K562 (cell line): ENCODE results near the gene CFAP20. TPM values are rescaled to one million over a fixed set of nuclear protein-coding genes. Genes with fewer than 3 reads are reported as not detected.

ENCODE experiments used
- ATAC-seq: fragments of 200-7000 bp; cut with Tn5 transposase; 3 replicates; pipeline ENCODE4 v1.9.1; 2020; ENCODE audit warnings: moderate library complexity
- BruUV-seq: library from RNA; stranded (reverse); fragments of 400-500 nt; replicated peaks from 2 replicates; lab custom pipeline; 2021; lab: Mats Ljungman, UMichigan
- CTCF ChIA-PET: fragments of 300-600 bp; formaldehyde crosslinking; extraction: SDS; loops from one replicate; lab custom pipeline; 2021; ENCODE audit warnings: low intra/inter-chr PET ratio; lab: Yijun Ruan, JAX
- POLR2A ChIA-PET: fragments of 300-600, 350-650 bp; sonication (Branson Sonifier 250); formaldehyde crosslinking; extraction: SDS; loops from one replicate; lab custom pipeline; 2021; ENCODE audit warnings: antibody characterized with exemption, inconsistent platforms; lab: Yijun Ruan, JAX
- DNase-seq, 4 experiments: peaks; one replicate each; pipeline versions ENCODE4 v3.0.0 to v3.0.0-alpha.2; 2011 to 2018; ENCODE audit warnings: low spot score in 3 of 4, mixed read lengths in 3 of 4; ENCODE audit errors: extremely low read depth in 1 of 4
- FAIRE-seq: peaks from 2 replicates; lab custom pipeline; 2011; peaks lifted over from hg19 to GRCh38; lab: Jason Lieb, UNC
- H2AFZ ChIP-seq: 2 replicates; pipeline ENCODE4 v1.6.0; 2011; ENCODE audit warnings: low read depth, low read length, control low read depth, inconsistent platforms
- H3K27ac ChIP-seq: fragments of 200-600 bp; 3 replicates; pipeline ENCODE4 v1.8.0; 2011; ENCODE audit warnings: low read depth, mild to moderate bottlenecking, control low read depth, inconsistent platforms, low read length, moderate library complexity, mixed read lengths; ENCODE audit errors: extremely low read depth
- H3K27me3 ChIP-seq, 2 experiments: fragments of 300-600 bp in 1 of 2; 2 replicates in 1 of 2; 3 replicates in 1 of 2; pipeline versions ENCODE4 v1.6.0 to v1.8.0; 2011; ENCODE audit warnings: inconsistent platforms in 2 of 2, low read length in 2 of 2, mild to moderate bottlenecking in 1 of 2, mixed read lengths in 1 of 2, moderate library complexity in 1 of 2; ENCODE audit not compliant: control insufficient read depth in 2 of 2, insufficient read depth in 2 of 2
- H3K36me3 ChIP-seq: fragments of 300-600 bp; 3 replicates; pipeline ENCODE4 v1.8.0; 2011; ENCODE audit warnings: mild to moderate bottlenecking, low read length, inconsistent platforms; ENCODE audit not compliant: control insufficient read depth, insufficient read depth
- H3K4me1 ChIP-seq, 2 experiments: fragments of 200-600 bp in 1 of 2; replicated peaks in 1 of 2; 2 replicates in 1 of 2; 3 replicates in 1 of 2; pipeline versions ENCODE4 v1.5.1 to v1.8.0; 2011; ENCODE audit warnings: inconsistent platforms in 2 of 2, low read length in 2 of 2, mild to moderate bottlenecking in 1 of 2, mixed read lengths in 1 of 2, moderate library complexity in 1 of 2; ENCODE audit not compliant: control insufficient read depth in 2 of 2, insufficient read depth in 2 of 2
- H3K4me2 ChIP-seq: 2 replicates; pipeline ENCODE4 v1.6.1; 2011; ENCODE audit warnings: low read length, control low read depth, inconsistent platforms, mixed read lengths; ENCODE audit not compliant: insufficient read depth
- H3K4me3 ChIP-seq: fragments of 200-600 bp; sonication (generic), shearing (Covaris generic); 2 replicates; pipeline ENCODE4 v1.5.1; 2016; ENCODE audit warnings: control low read depth, inconsistent platforms
- H3K79me2 ChIP-seq: fragments of 200-600 bp; 3 replicates; pipeline ENCODE4 v1.8.0; 2011; ENCODE audit warnings: low read length, inconsistent platforms; ENCODE audit not compliant: control insufficient read depth, insufficient read depth
- H3K9ac ChIP-seq, 2 experiments: 2 replicates each; pipeline versions ENCODE4 v1.6.0 to v1.6.1; 2011; ENCODE audit warnings: low read depth in 2 of 2, low read length in 2 of 2, control low read depth in 1 of 2, inconsistent platforms in 1 of 2, mild to moderate bottlenecking in 1 of 2, mixed read lengths in 1 of 2; ENCODE audit not compliant: insufficient read depth in 1 of 2
- H3K9me1 ChIP-seq: one replicate; pipeline ENCODE4 v1.6.0; 2011; ENCODE audit warnings: inconsistent platforms, mild to moderate bottlenecking, low read length, moderate library complexity; ENCODE audit not compliant: control insufficient read depth, insufficient read depth
- H3K9me3 ChIP-seq: replicated peaks from 2 replicates; pipeline ENCODE4 v1.5.1; 2011; ENCODE audit warnings: low read depth, low read length, inconsistent platforms; ENCODE audit not compliant: control insufficient read depth, insufficient read depth
- H4K20me1 ChIP-seq: replicated peaks from 2 replicates; pipeline ENCODE4 v1.6.1; 2011; ENCODE audit warnings: low read length, inconsistent platforms, mixed read lengths; ENCODE audit not compliant: control insufficient read depth, insufficient read depth
- CTBP1 ChIP-seq: fragments of 450-650 bp; IDR thresholded peaks from 2 replicates; pipeline ENCODE4 v1.6.1; 2016; ENCODE audit warnings: borderline replicate concordance
- FOXJ3 ChIP-seq: sonication (generic); formaldehyde crosslinking; IDR thresholded peaks from 2 replicates; pipeline ENCODE4 v1.4.0; 2020; ENCODE audit warnings: mild to moderate bottlenecking, missing genetic modification reagents
- JUND ChIP-seq, 2 experiments: IDR thresholded peaks; 2 replicates in 1 of 2; 3 replicates in 1 of 2; pipeline ENCODE4 v1.6.1; 2011; ENCODE audit warnings: borderline replicate concordance in 2 of 2, low read depth in 2 of 2, low read length in 2 of 2, improper control_type of control experiment in 1 of 2, missing biosample characterization in 1 of 2, missing genetic modification characterization in 1 of 2, missing genetic modification reagents in 1 of 2
- NFIC ChIP-seq: fragments of 450-650 bp; IDR thresholded peaks from 2 replicates; pipeline ENCODE4 v1.6.1; 2017; ENCODE audit warnings: mild to moderate bottlenecking, inconsistent platforms
- TEAD1 ChIP-seq, 2 experiments: fragments of 450-650 bp in 1 of 2; sonication (generic) in 1 of 2; formaldehyde crosslinking; IDR thresholded peaks; 2 replicates each; pipeline versions ENCODE4 v1.4.0 to v1.8.0; 2020 to 2022; ENCODE audit warnings: mild to moderate bottlenecking in 2 of 2, missing genetic modification reagents in 1 of 2
- YY1 ChIP-seq, 3 experiments: IDR thresholded peaks; 2 replicates each; pipeline ENCODE4 v1.6.1; 2011; ENCODE audit warnings: low read length in 2 of 3, mild to moderate bottlenecking in 2 of 3, moderate library complexity in 2 of 3, borderline replicate concordance in 1 of 3, control low read depth in 1 of 3, low read depth in 1 of 3; ENCODE audit not compliant: insufficient read depth in 3 of 3, insufficient replicate concordance in 2 of 3, control insufficient read depth in 1 of 3, insufficient read length in 1 of 3; ENCODE audit errors: extremely low read depth in 1 of 3
- ZBTB12 ChIP-seq: fragments of 250-450 bp; sonication (Bioruptor Pico); IDR thresholded peaks from 2 replicates; pipeline ENCODE4 v1.4.0; 2020
- ZBTB7A ChIP-seq: IDR thresholded peaks from 2 replicates; pipeline ENCODE4 v1.6.1; 2011; ENCODE audit warnings: low read depth, mild to moderate bottlenecking, low read length, moderate library complexity, borderline replicate concordance; ENCODE audit not compliant: control insufficient read depth
- ZKSCAN3 ChIP-seq: fragments of 250-450 bp; sonication (Bioruptor Pico); IDR thresholded peaks from 2 replicates; pipeline ENCODE4 v1.4.0; 2020
- ZNF140 ChIP-seq: fragments of 250-450 bp; sonication (Bioruptor Pico); IDR thresholded peaks from 2 replicates; pipeline ENCODE4 v1.8.0; 2021; ENCODE audit warnings: moderate library complexity, mild to moderate bottlenecking, inconsistent platforms
- ZNF589 ChIP-seq: fragments of 200-800 bp; sonication (Bioruptor generic); IDR thresholded peaks from 2 replicates; pipeline ENCODE4 v1.6.1; 2016; ENCODE audit warnings: low read depth, missing genetic modification characterization, missing compliant biosample characterization
- WGBS: fragments of 100-300 bp; shearing (Covaris generic); methylation state at CpG from one replicate; pipeline ENCODE4 v1.1.6; 2016; ENCODE audit warnings: low coverage, mixed read lengths; ENCODE audit not compliant: insufficient coverage; ENCODE audit errors: missing lambda C conversion rate; 5-methylcytosine and 5-hydroxymethylcytosine counted together
- in situ Hi-C: fragments of 300-500 bp; cut with MboI; formaldehyde crosslinking; loops from 4 replicates; pipeline ENCODE4 v1.15.0; 2018; ENCODE audit warnings: inconsistent platforms, mixed read lengths
- intact Hi-C: fragments of 100-400 bp; cut with micrococcal nuclease; formaldehyde crosslinking; loops from 2 replicates; pipeline ENCODE4 v1.14.2; 2022
- polyA plus RNA-seq, 8 experiments: library from polyadenylated mRNA; depleted of rRNA in 4 of 8; stranded (reverse) in 5 of 8; unstranded in 3 of 8; fragments of >200 nt; fragmentation: Nextera tagmentation in 2 of 8; fragmentation: Illumina TruSeq in 1 of 8; extraction: Ambion mirVana in 2 of 8; extraction: Trizol in 1 of 8; gene quantifications; 2 replicates each; pipeline versions ENCODE4 v1.2.1 to v1.2.3, GENCODE V29; 2011 to 2014; ENCODE audit warnings: inconsistent platforms in 1 of 8, missing spikeins in 1 of 8
- total RNA-seq, 7 experiments: library from RNA; depleted of rRNA in 6 of 7; stranded (reverse); fragments of >200 nt in 6 of 7; fragmentation: Illumina TruSeq in 2 of 7; extraction: Trizol in 2 of 7; gene quantifications; 2 replicates each; pipeline versions ENCODE4 v1.2.1 to v1.2.3, GENCODE V29; 2011 to 2021; ENCODE audit warnings: low replicate concordance in 1 of 7

The CFAP20 gene
- total and polyA plus RNA-seq, 9 of the 15 experiments (the other 6 are each of a cell fraction or from before 2014, with no cell fraction given): 20.5 to 90.5 (median 75.3) TPM

- Histone ChIP-seq H3K4me1 (no peaks in the 10 kb centered on the region; a peak in 1 of 5 replicates), H3K9ac (no peak overlapping the region), H3K4me3 (no peak overlapping the region)
- no peak for FAIRE-seq
- peak; percentile 52 for ATAC-seq
- WGBS: 13% methylated on average over 12 of the region's 12 CpGs
- TF ChIP-seq NFIC (peak; percentile 54), YY1 (IDR thresholded peaks at IDR 0.05; ENCODE audit: borderline replicate concordance in 1 of 3, control insufficient read depth in 1 of 3, extremely low read depth in 1 of 3, insufficient read depth in 3 of 3, insufficient read length in 1 of 3, insufficient replicate concordance in 2 of 3, low read depth in 1 of 3, low read length in 2 of 3) (no peak), CTBP1 (peak; percentile 11; the same call in 1 of the 2 replicates)
- TF ChIP-seq, all 486 proteins: peak for 2
- Histone ChIP-seq H3K9me1 (no peaks in the 10 kb centered on the region), H3K27me3 (no peaks in the 10 kb centered on the region; a peak in 1 of 5 replicates), H4K20me1 (no peaks in the 10 kb centered on the region), H3K4me2 (no peak overlapping the region), H3K79me2 (no peaks in the 10 kb centered on the region), H3K27ac (no peak overlapping the region), H3K36me3 (peaks cover 31% of the 10 kb centered on the region), H3K9me3 (no peaks in the 10 kb centered on the region), H2AFZ (no peak overlapping the region)
- intact Hi-C loops (no loop called here), in situ Hi-C loops (no loop called here)
- no TSS peak for BruUV-seq
- ChIA-PET POLR2A (interaction anchor here (0.6 to 0.7 kb wide), 2 partner anchors 27 to 83 kb away, joined by 3 to 4 read pairs; no protein-coding TSS in a partner anchor), CTCF (no interaction called here)
- no peak for DNase-seq
These were observed 18.4 kb downstream of the CFAP20 start for GRCh38 chr16:58110571-58111301.

GRCh38 chr16:58109881-58110280, 19.3 kb downstream of the CFAP20 start:
- CTCF ChIA-PET: no interaction called here
- WGBS: 0% methylated on average over 2 of the region's 2 CpGs
- no peak overlapping the region for H3K27ac ChIP-seq
- H3K36me3 ChIP-seq: peaks cover 23% of the 10 kb centered on the region
- H3K4me2 ChIP-seq: no peak overlapping the region
- FAIRE-seq: no peak
- H3K9me3 ChIP-seq: no peaks in the 10 kb centered on the region
- BruUV-seq: no TSS peak
- POLR2A ChIA-PET: interaction anchor here (0.6 to 0.8 kb wide), 3 partner anchors 28 to 82 kb away, joined by 3 to 4 read pairs (median 3); no protein-coding TSS in a partner anchor
- H3K9ac ChIP-seq: no peak overlapping the region
- in situ Hi-C loops (no loop called here), intact Hi-C loops (no loop called here)
- no peak overlapping the region for H3K4me3 ChIP-seq
- H3K79me2 ChIP-seq: no peaks in the 10 kb centered on the region
- no peaks in the 10 kb centered on the region for H3K9me1 ChIP-seq
- no peak for ATAC-seq
- no peaks in the 10 kb centered on the region; a peak in 1 of 5 replicates for H3K4me1 ChIP-seq
- H3K27me3 ChIP-seq: no peaks in the 10 kb centered on the region; a peak in 1 of 5 replicates
- no peaks in the 10 kb centered on the region for H4K20me1 ChIP-seq
- H2AFZ ChIP-seq: no peak overlapping the region
- no peak for DNase-seq
- TF ChIP-seq ZBTB7A: no peak
- TF ChIP-seq ZKSCAN3 (CRISPR knock-in tag): no peak
- no peak for TF ChIP-seq JUND (IDR thresholded peaks at IDR 0.05; ENCODE audit: borderline replicate concordance, low read depth, low read length)
- TF ChIP-seq JUND (tag; IDR thresholded peaks at IDR 0.05; ENCODE audit: borderline replicate concordance, low read depth, low read length): no peak
- no peak for TF ChIP-seq TEAD1 (CRISPR knock-in tag; IDR thresholded peaks at IDR 0.05)
- no peak for TF ChIP-seq ZBTB12 (CRISPR knock-in tag)
- TF ChIP-seq FOXJ3 (CRISPR knock-in tag): no peak
- TF ChIP-seq ZNF589 (CRISPR knock-in tag): no peak
- no peak for TF ChIP-seq ZNF140 (CRISPR knock-in tag)
